ENCODE data around the gene SIAH2. TPM values are rescaled to one million over a fixed set of nuclear protein-coding genes. Genes with fewer than 3 reads are reported as not detected.

The SIAH2 gene
- total RNA-seq, 1 donor: 30.2 TPM

GRCh38 chr3:150729682-150730360 is 33.1 kb downstream of the SIAH2 start:
- no peak overlapping the region for H3K4me3 ChIP-seq (ENCODE audit: low read depth, low read length)
- DNase-seq (ENCODE audit: low read depth): no peak
- TF ChIP-seq CTCF (IDR thresholded peaks at IDR 0.05; ENCODE audit: insufficient read depth, low read depth, low read length): no peak

- DNase-seq (ENCODE audit: low read depth): no peak
- TF ChIP-seq CTCF (IDR thresholded peaks at IDR 0.05; ENCODE audit: insufficient read depth, low read depth, low read length): no peak
- H3K4me3 ChIP-seq (ENCODE audit: low read depth, low read length): no peak overlapping the region
Observed at GRCh38 chr3:150727653-150728502, 35.1 kb downstream of the SIAH2 start.

- TF ChIP-seq CTCF (IDR thresholded peaks at IDR 0.05; ENCODE audit: insufficient read depth, low read depth, low read length): no peak
- no peak for DNase-seq (ENCODE audit: low read depth)
- no peak overlapping the region for H3K4me3 ChIP-seq (ENCODE audit: low read depth, low read length)
Observed at GRCh38 chr3:150725548-150725947, 37.4 kb downstream of the SIAH2 start.

- no peak overlapping the region for H3K4me3 ChIP-seq (ENCODE audit: low read depth, low read length)
- TF ChIP-seq CTCF (IDR thresholded peaks at IDR 0.05; ENCODE audit: insufficient read depth, low read depth, low read length): no peak
- no peak for DNase-seq (ENCODE audit: low read depth)
Observed at GRCh38 chr3:150723946-150724345, 39.0 kb downstream of the SIAH2 start.

GRCh38 chr3:150722267-150722666 is 40.7 kb downstream of the SIAH2 start:
- no peak overlapping the region for H3K4me3 ChIP-seq (ENCODE audit: low read depth, low read length)
- DNase-seq (ENCODE audit: low read depth): no peak
- no peak for TF ChIP-seq CTCF (IDR thresholded peaks at IDR 0.05; ENCODE audit: insufficient read depth, low read depth, low read length)

GRCh38 chr3:150721285-150722130 is 41.5 kb downstream of the SIAH2 start:
- DNase-seq (ENCODE audit: low read depth): peak; percentile 75
- H3K4me3 ChIP-seq (ENCODE audit: low read depth, low read length): no peak overlapping the region
- peak; percentile 75 for TF ChIP-seq CTCF (IDR thresholded peaks at IDR 0.05; ENCODE audit: insufficient read depth, low read depth, low read length)
